ENCODE data around the gene POU4F3. TPM values are rescaled to one million over a fixed set of nuclear protein-coding genes. Genes with fewer than 3 reads are reported as not detected.
"Not testable (repeated sequence)": the region's sequence is repeated elsewhere in the genome, so short reads cannot be mapped to it uniquely, and the experiment has no call there.

Gene POU4F3
- total and polyA plus RNA-seq, 2 of the 8 experiments (the other 6 are each of a cell fraction or from before 2014, with no cell fraction given), result 0.09 TPM; not detected in 1

DNA sequence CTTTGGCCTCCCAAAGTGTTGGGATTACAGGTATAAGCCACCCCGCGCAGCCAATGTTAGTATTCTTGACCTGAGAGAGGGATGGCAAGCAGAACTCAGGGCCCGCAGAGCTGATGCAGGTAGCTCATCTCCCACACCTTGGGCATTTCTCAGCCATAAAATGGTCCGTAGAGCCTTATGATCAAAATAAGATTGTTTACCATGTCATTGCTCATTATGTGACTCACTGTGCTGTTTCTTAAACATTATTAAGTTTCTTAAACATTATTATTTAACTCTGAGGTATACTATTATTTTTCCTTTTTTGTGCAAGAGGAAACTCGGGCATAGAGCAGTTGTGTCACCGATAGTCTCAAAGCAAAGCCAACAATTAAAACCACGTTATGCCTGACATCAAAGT lies 42.4 kb upstream of the POU4F3 start (continued):
- TF ChIP-seq, protein P1, sequence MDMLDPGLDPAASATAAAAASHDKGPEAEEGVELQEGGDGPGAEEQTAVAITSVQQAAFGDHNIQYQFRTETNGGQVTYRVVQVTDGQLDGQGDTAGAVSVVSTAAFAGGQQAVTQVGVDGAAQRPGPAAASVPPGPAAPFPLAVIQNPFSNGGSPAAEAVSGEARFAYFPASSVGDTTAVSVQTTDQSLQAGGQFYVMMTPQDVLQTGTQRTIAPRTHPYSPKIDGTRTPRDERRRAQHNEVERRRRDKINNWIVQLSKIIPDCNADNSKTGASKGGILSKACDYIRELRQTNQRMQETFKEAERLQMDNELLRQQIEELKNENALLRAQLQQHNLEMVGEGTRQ (IDR thresholded peaks at IDR 0.05; ENCODE audit: low read length), result no peak
- no peak for TF ChIP-seq BCL11A (IDR thresholded peaks at IDR 0.05; ENCODE audit: low read depth in 2 of 2, low read length in 2 of 2)

DNA sequence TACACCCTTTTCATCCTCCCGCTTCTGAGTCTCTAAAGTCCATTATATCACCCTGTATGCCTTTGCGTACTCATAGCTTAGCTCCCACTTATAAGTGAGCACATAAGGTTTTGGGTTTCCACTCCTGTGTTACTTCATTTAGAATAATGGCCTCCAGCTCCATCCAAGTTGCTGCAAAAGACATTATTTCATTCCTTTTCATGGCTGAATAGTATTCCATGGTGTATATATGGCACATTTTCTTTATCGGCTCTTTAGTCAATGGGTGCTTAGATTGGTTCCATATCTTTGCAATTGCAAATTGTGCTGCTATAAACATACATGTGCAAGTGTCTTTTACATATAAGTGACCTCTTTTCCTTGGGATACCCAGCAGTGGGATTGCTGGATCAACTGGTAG lies 39.7 kb upstream of the POU4F3 start:
- POLR2A ChIA-PET (ENCODE audit: partially characterized antibody), result not testable (repeated sequence)

More for the DNA sequence above, 39.7 kb upstream of the POU4F3 start:
- not testable (repeated sequence) for H2AFZ ChIP-seq (ENCODE audit: low read length); H2BK15ac ChIP-seq (ENCODE audit: low read length); H2BK5ac ChIP-seq (ENCODE audit: low read depth, low read length); H2BK20ac ChIP-seq (ENCODE audit: low read length); H3K18ac ChIP-seq (ENCODE audit: extremely low read depth, low read length); H3K4me3 ChIP-seq (ENCODE audit: extremely low read depth in 1 of 4, insufficient read depth in 2 of 4, low read depth in 3 of 4, low read length in 4 of 4); H3K27ac ChIP-seq (ENCODE audit: low read depth, low read length); H4K20me1 ChIP-seq (replicated peaks in 1 of 2; ENCODE audit: control insufficient read depth in 1 of 2, insufficient read depth in 2 of 2, low read length in 2 of 2); H3K9ac ChIP-seq (replicated peaks in 1 of 4; ENCODE audit: extremely low read depth in 1 of 4, low read depth in 3 of 4, low read length in 3 of 4); H3K79me1 ChIP-seq (ENCODE audit: low read depth, low read length); H3K14ac ChIP-seq (ENCODE audit: insufficient read length); H2AK5ac ChIP-seq (ENCODE audit: low read depth, low read length); H3K23ac ChIP-seq (ENCODE audit: insufficient read length); H2BK120ac ChIP-seq (replicated peaks; ENCODE audit: low read depth, low read length); H3K4me2 ChIP-seq (ENCODE audit: insufficient read depth in 1 of 2, low read depth in 2 of 2, low read length in 2 of 2); H3K79me2 ChIP-seq (ENCODE audit: control insufficient read depth in 1 of 2, insufficient read depth in 2 of 2, low read length in 2 of 2); H3K36me3 ChIP-seq (ENCODE audit: control insufficient read depth in 2 of 4, insufficient read depth in 4 of 4, low read length in 3 of 4); H3K27me3 ChIP-seq (replicated peaks in 1 of 4; ENCODE audit: control insufficient read depth in 3 of 4, extremely low read depth in 1 of 4, insufficient read depth in 3 of 4, low read length in 3 of 4); H3K23me2 ChIP-seq (ENCODE audit: low read depth, low read length); H4K5ac ChIP-seq (ENCODE audit: insufficient read length, low read depth, low read length); FAIRE-seq; H3K4me1 ChIP-seq (replicated peaks in 1 of 4; ENCODE audit: control insufficient read depth in 3 of 4, insufficient read depth in 4 of 4, low read length in 3 of 4); H4K91ac ChIP-seq (replicated peaks; ENCODE audit: insufficient read length, low read length); H2BK12ac ChIP-seq (ENCODE audit: low read depth, low read length); H4K8ac ChIP-seq (ENCODE audit: extremely low read depth, insufficient read depth, low read length); H3K4ac ChIP-seq (replicated peaks; ENCODE audit: insufficient read length, low read depth, low read length); H3K56ac ChIP-seq (replicated peaks; ENCODE audit: insufficient read length, low read depth, low read length); H3K9me3 ChIP-seq (ENCODE audit: insufficient read depth in 2 of 2, low read depth in 1 of 2, low read length in 1 of 2); DNase-seq (ENCODE audit: low read depth in 1 of 2, low spot score in 2 of 2)
- 93% methylated on average over 3 of the region's 3 CpGs; no CpG with 5 or more reads in 1 of the 2 experiments for WGBS, 2 experiments (ENCODE audit: extremely low coverage in 1 of 2, insufficient coverage in 1 of 2, insufficient read length in 1 of 2, insufficient replicate concordance in 2 of 2, low coverage in 1 of 2, low lambda C conversion rate in 2 of 2, missing lambda C conversion rate in 1 of 2)
- CTCF ChIA-PET (ENCODE audit: partially characterized antibody), result interaction anchor here (1.2 to 3.7 kb wide), 7 partner anchors 11 to 128 kb away, joined by 4 to 13 read pairs (median 4); no protein-coding TSS in a partner anchor

Data from H1 (cell line).